Measurements from ENCODE around the gene PARD3.
A peak's percentile ranks its signal among the peaks of the same experiment; 100 is the strongest.

The PARD3 gene

GRCh38 chr10:34602478-34602877 lies 212.6 kb downstream of the PARD3 start:
- no peak overlapping the region for H3K4me3 ChIP-seq (ENCODE audit: low read depth, low read length)
- TF ChIP-seq, protein P1, sequence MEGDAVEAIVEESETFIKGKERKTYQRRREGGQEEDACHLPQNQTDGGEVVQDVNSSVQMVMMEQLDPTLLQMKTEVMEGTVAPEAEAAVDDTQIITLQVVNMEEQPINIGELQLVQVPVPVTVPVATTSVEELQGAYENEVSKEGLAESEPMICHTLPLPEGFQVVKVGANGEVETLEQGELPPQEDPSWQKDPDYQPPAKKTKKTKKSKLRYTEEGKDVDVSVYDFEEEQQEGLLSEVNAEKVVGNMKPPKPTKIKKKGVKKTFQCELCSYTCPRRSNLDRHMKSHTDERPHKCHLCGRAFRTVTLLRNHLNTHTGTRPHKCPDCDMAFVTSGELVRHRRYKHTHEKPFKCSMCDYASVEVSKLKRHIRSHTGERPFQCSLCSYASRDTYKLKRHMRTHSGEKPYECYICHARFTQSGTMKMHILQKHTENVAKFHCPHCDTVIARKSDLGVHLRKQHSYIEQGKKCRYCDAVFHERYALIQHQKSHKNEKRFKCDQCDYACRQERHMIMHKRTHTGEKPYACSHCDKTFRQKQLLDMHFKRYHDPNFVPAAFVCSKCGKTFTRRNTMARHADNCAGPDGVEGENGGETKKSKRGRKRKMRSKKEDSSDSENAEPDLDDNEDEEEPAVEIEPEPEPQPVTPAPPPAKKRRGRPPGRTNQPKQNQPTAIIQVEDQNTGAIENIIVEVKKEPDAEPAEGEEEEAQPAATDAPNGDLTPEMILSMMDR (IDR thresholded peaks at IDR 0.05; ENCODE audit: low read depth, low read length) = no peak
- in situ Hi-C loops (cut with HindIII; ENCODE audit: low sequenced_read_pairs) = no loop called here
- DNase-seq (ENCODE audit: low read depth, low spot score) = no peak

DNA sequence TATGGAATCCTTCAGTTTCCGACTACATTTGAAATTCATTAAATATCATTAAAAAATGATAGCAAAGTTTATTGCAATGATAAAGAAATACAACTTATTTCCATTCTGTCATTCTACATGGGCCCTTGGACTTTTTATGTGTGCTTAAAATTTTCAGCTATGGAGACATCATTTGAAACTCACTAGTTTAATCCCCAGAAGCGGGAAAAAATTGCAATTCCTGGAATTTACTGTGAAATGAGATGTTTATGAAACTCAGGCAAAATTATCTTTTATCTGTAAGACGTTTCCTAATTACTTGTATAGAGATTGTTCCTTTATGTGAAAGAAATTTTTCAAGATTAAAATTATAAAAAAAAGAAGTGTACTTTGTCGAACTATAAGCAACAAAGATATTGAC lies 213.4 kb downstream of the PARD3 start:
- in situ Hi-C loops (cut with HindIII; ENCODE audit: low sequenced_read_pairs) = no loop called here
- no peak for DNase-seq (ENCODE audit: low read depth, low spot score)
- TF ChIP-seq, protein P1 (IDR thresholded peaks at IDR 0.05; ENCODE audit: low read depth, low read length) = no peak
- no peak overlapping the region for H3K4me3 ChIP-seq (ENCODE audit: low read depth, low read length)

DNA sequence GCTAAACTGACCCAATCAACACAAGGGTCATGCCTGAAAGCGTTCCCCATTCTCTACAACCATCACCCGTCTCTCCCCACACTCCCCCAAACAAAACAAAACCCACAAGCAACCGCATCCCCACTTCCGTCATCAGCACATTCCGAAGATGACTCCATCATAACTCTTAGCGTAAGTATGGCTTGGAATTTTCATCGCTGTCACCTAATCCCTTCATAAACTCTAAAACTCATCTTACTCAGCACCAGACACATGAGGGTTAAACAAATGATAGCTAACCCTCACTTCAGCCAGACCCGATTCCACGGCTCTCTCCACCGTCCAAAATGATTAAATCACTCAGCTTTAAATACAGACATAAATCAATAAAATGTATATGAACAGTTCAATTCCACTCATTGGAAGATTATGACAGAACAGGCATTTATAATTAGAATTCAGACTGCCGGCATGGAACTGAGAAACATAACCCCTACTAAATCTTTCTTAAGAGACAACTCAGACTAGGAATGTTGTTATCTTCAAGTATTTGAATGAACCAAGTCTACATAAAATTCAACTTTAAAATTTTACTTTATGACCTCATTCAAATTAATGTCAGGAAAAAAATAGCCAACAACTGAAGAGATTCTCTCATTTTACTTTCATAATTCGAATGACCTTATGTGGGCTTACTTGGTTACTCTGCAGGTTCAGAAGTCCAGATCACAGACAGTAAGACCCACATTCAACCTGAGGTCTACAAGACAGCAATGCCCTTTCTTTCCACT lies 215.9 kb downstream of the PARD3 start:
- DNase-seq (ENCODE audit: low read depth, low spot score) = peak; percentile 18
- no peak overlapping the region for H3K4me3 ChIP-seq (ENCODE audit: low read depth, low read length)
- in situ Hi-C loops (cut with HindIII; ENCODE audit: low sequenced_read_pairs) = no loop called here
- TF ChIP-seq, protein P1 (IDR thresholded peaks at IDR 0.05; ENCODE audit: low read depth, low read length) = no peak

DNA sequence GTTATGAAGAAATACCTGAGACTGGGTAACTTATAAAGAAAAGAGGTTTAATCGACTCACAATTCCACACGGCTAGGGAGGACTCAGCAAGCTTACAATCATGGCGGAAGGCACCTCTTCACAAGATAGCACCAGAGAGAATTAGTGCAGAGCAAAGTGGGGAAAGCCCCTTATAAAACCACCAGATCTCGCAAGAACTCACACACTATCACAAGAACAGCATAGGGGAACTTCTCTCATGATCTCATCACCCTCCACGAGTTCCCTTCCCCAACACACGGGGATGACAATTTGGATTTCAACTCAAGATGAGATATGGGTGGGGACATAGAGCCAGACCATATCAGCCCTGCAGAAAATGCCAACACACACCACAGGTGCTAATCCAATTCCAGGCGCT lies 218.7 kb downstream of the PARD3 start:
- in situ Hi-C loops (cut with HindIII; ENCODE audit: low sequenced_read_pairs) = no loop called here
- no peak overlapping the region for H3K4me3 ChIP-seq (ENCODE audit: low read depth, low read length)
- no peak for DNase-seq (ENCODE audit: low read depth, low spot score)
- TF ChIP-seq, protein P1 (IDR thresholded peaks at IDR 0.05; ENCODE audit: low read depth, low read length) = no peak

DNA sequence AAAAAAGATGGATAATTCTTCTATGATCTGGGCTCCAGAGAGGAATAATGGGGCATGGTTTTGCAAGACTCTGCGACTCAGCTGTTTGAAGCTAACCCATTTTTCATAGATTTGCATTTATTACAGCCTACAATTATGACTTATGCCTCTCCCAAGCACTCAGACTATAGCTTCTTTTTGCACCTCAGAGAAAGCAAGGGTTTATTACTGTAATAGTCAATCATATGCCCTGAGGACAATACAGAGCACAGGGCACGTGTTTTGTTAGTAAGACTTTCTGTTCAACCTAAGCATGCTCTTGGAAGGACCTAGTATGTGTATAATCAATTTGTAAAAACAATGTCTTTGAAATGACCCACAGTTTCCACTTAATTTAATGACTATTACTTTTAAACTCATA lies 221.2 kb downstream of the PARD3 start:
- DNase-seq (ENCODE audit: low read depth, low spot score) = no peak
- H3K4me3 ChIP-seq (ENCODE audit: low read depth, low read length) = no peak overlapping the region
- in situ Hi-C loops (cut with HindIII; ENCODE audit: low sequenced_read_pairs) = no loop called here
- TF ChIP-seq, protein P1 (IDR thresholded peaks at IDR 0.05; ENCODE audit: low read depth, low read length) = no peak

- TF ChIP-seq, protein P1 (IDR thresholded peaks at IDR 0.05; ENCODE audit: low read depth, low read length) = no peak
- no peak overlapping the region for H3K4me3 ChIP-seq (ENCODE audit: low read depth, low read length)
- no peak for DNase-seq (ENCODE audit: low read depth, low spot score)
- in situ Hi-C loops (cut with HindIII; ENCODE audit: low sequenced_read_pairs) = no loop called here
Observed at GRCh38 chr10:34593374-34593890, 221.7 kb downstream of the PARD3 start.
